Measurements from ENCODE around the gene RPTOR.

GRCh38 chr17:80584176-80584905 is 39.7 kb downstream of the RPTOR start:
- TF ChIP-seq GATA2 (IDR thresholded peaks at IDR 0.05; ENCODE audit: low read depth, low read length) (no peak), GATA3 (IDR thresholded peaks at IDR 0.05; ENCODE audit: low read depth, low read length) (no peak)
